T1000 (cell line): ENCODE measurements around the gene COL4A4.

Source experiments
- DNase-seq: peaks from one replicate; lab custom pipeline; 2025; ENCODE audit warnings: mixed read lengths; lab: John Stamatoyannopoulos, UW

COL4A4 gene

DNA sequence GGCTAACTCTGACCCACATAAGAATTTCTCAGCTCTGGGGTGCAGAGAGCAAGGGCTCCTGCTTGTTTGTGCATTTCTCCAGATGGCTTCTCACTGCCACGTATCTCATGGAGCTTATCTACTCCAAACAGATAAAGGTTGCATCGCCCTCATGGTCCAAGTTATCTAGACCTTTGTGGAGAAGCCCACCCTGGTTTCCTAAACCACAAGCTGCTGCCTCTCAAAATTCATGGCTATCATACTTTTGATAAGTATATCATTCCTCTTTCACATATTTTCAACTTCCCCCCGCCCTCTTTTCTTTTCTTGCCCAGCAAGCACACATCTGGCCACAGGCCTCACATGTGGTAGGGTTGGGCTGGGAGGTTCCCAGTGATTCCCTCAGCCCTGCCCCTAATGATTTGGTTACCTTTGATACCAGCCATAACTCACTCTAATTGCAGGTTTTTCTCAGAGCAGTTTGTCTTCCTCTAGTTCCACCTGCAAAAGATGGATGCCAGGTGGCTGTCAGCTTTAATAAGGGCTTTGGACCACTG lies 182.1 kb downstream of the COL4A4 start:
- DNase-seq = no peak

DNA sequence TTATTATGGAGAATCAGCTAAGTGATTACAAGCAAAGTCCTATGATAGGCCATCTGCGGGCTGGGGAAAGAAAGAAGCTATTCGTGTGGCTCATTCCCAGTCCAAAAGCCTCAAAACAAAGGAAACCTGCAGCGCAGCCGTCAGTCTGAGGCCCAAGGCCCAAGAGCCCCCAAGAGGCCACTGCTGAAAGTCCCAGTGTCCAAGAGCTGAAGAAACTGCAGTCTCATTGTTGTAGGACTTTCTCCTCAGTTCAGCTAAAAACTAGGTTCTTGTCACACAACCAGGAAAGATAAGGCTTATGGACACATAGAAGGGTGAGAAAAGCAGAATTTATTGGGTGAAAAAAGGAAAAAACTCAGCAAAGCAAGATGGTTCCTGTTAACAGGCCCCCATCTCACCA lies 185.0 kb downstream of the COL4A4 start:
- no peak for DNase-seq

DNA sequence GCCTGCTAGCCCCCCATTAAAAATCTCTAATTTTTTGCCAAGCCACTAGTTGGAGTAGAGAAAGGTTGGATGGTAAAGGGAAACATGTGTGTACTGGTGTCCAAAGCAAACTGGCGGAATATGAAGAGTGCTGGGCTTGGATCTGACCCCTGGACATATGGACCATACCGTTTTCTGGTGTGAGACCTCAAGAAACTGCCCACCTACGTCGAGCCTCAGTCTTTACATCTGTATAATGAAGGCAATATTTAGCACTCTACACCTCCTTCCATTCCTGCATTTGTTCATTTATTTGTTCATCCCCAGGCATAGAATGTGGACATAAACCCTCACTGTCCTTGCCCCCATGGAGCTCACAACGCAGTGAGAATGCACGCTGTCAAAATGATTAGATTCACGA lies 185.7 kb downstream of the COL4A4 start:
- no peak for DNase-seq

DNA sequence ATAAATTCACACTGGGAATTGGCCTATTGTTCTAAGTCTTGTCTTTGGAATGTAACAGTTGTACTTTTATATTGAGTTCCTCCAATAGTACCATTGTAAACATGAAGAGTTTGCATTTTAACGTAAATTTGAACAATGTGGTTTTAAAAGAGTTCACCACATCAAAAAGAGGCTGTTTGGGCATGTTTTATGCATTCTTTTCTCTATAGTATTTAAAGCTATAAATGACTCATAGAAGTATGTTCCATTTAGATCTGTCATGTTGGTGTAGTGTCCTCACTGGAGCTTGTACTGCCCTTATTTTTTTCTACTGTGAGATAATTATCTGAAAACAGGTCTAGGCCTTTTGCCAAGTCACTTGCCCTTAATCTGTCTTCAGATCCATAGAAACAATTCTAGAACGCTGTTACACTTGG lies 186.2 kb downstream of the COL4A4 start:
- no peak for DNase-seq

DNA sequence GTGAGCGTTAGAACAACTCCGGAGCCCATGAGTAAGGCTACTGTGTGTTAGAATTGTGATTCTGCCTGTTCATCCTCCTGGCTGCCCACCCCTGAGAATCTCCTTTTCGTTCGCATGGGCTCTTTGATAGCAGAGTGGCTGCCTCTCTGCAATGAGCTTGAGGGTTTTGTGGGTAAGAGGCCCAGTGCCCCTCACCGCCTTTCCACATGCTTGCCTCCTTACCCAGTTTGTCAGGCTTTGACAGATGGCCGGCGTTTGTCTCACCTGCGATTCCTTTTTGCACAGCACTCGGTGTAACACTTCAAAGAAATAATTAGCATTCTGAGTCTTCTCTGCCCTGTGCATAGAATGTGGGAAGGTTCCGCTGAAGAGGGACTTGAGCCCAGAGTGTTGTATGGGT lies 190.2 kb downstream of the COL4A4 start:
- DNase-seq = no peak

DNA sequence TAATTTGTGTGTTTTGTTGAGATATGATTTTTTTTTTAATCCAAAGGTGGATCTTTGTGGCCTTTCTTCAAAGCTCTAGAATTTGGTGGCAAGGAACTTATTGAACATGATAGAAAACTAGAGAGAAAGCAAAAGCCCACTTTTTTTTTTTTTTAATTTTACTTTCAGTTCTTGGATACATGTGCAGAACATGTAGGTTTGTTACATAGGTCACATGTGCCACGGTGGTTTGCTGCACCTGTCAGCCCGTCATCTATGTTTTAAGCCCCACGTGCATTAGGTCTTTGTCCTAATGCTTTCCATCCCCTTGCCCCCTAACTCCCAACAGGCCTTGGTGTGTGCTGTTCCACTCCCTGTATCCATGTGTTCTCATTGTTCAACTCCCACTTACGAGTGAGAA lies 192.2 kb downstream of the COL4A4 start:
- no peak for DNase-seq

DNA sequence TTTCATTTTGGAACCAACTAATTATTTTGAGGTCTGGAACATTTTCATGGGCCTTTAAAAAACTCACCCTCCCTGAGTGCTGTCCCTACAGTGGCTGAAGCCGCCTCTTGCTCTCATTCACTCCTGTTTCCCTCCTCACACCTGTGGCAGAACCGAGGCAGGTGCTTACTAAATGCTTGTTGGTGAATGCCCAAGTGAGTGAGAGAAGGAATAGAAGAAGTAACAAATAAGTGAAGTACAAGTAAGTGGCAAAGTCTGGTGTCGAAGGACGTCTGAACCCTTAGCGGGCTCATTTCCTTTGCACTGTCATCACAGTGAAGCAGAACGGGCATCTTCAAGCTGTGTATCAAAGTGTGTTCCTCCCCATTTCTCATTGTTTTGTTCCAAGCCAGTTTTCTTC lies 192.9 kb downstream of the COL4A4 start:
- DNase-seq = no peak

DNA sequence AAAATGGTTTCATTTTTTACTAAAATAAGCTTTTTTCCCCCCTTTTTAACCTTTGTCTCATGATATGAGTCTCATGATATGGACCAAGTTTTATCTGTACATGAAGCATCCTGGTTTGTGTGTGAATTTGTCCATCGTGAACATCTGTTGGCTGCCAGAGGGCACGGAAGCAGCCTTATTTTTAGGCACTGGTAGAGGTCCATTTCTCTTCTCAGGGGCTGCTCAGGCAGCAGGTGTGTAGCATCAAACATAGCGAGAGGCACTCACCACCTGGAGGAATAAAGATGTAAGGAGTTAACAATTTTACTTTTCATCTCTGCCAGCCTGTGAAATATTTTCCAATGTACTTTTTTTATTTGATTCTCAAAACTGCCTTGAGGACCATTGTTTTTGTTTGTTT lies 193.6 kb downstream of the COL4A4 start:
- DNase-seq = no peak

DNA sequence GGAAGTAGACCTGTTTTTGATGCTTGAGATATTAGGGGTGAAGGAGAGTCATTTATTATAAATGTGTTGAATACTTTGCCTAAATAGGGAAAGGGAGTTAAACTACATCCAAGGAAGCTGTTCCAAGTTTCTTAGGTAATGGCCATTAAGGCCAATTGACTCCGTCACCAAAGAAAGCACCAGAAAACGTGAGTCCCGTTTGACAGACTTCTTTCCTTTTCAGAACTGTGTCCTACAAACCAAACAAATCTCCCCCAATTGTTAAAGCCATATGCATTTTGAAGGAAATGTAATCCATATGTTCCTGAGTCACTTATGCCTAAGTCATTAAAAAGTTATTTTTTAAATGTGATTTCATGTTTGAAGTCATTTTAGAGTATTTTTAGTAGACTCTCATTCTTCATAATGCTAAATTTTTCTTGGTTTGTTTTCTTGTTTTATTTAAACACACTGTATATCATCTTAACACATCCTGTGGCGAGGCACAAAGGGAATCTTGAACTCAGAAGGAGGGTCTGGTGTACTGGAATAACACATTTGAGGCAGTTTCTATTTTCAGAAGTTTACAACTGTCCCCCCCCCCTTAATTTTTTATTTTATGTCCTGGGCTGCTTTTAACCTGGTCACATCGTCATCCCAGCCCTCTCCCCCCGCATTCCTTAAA lies 194.5 kb downstream of the COL4A4 start:
- no peak for DNase-seq

DNA sequence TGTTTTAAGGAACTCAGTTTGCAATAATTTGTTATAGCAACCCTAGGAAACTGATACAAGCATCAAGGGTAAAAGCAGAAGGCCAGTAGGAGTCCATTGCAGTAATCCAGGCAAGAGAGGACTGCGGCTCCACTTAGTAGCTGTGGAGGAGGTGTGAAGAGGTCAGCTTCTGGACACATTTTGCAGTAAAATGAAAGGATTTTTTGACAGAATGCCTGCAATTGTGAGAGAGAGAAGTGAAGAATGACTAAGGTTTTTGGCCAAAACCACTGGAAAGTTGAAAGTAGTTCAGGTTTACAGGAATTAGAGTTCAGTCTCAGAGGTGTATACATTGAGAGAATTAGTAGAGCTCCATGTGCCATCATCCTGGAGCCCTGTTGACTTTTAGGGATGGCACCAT lies 198.6 kb downstream of the COL4A4 start:
- DNase-seq = no peak

DNA sequence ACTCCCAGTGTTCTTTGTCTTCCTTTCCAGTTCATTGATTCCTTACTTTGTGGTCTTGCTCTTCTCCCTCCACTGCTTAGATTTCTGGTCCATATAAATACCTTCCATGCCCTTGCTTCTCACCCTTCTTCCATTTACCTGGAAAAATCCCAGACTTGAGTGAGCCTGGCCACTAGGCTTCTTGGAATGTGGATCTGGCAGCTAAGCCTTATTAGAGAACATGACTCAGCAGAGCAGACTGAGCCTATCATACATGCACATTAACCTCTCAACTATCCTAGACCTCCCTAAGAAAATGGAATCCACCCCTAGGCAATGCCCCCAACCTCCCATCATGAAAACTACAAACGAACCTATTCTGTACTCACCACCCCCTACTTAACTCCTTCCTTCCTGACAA lies 200.5 kb downstream of the COL4A4 start:
- no peak for DNase-seq

DNA sequence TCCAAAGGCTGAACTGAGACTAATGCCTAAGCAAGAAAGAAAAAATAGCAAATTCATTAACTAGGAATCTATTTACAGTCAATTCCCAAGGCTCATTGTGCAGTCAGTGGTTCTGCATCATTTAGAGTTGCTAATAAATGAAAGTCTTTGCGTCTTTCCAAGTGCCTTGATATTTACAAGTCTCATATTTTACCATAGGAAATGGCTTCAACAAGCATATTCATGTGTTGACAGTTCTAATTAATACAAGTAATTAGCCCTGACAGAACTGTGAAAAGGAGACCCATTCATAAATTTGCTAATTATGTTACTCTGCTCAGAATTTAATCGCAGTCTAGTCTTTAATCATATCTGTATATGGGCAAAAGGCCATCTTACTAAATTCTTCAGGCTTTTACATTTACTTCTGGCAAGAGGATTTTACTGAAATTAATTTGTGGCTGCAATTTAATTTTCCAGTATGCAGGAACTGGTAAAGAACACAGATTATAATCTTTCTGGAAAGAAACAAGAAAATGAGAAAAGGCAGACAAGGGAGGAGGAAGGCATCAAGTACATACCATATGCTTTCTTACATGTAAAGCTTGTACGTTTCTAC lies 201.7 kb downstream of the COL4A4 start:
- no peak for DNase-seq

DNA sequence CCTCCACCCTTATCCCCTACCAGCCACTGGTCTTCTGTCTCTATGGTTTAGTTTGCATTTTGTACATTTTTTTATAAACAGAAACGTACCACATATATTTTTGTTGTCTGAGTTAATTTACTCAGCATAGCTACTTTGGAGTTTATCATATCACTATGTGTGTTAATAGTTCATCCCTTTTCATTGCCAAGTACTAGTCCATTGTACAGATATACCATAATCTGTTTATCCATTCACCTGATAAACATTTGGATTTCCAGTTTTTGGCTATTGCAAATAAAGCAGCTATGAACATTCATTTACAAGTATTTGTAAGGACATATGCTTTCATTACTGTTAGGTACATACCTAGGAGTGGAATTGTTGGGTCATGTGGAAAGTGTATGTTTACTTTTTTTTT lies 204.6 kb downstream of the COL4A4 start:
- no peak for DNase-seq

DNA sequence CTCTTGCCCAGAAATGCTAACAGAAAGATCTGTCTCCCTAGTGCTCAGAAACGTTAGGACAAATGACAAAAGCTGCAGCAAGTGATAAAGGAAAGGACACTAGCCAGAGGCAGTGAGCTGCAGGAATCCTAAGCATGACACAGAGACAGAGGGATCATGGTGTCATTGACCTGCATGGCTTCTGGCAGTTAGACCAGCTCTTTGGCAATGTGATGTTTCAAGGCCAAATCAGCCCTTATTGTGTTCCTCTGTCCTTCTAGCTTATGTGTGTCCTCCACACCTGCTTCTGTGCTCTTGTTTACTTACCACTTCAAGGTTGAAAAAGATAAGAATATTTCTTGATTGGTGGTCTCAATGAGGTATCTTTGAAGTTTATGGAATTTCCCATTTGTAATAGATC lies 207.3 kb downstream of the COL4A4 start:
- no peak for DNase-seq

DNA sequence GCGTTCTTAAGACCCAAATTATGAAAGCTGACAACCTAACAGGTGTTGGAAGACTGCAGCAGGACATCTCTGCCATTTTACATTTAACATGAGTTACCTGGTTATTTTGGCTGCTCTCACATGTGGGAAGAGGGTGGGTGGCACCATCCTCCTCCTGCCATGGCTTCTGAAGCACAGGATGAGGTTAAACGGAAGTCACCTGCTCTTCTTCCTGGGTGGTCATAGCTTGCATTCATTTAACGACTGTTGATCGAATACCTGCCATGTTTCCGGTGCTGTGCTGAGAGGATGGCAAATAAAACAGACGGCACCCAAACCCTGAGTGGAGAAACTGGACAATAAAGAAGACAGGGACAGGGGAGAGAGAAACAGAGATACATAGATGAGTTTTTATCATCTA lies 210.2 kb downstream of the COL4A4 start:
- DNase-seq = no peak

DNA sequence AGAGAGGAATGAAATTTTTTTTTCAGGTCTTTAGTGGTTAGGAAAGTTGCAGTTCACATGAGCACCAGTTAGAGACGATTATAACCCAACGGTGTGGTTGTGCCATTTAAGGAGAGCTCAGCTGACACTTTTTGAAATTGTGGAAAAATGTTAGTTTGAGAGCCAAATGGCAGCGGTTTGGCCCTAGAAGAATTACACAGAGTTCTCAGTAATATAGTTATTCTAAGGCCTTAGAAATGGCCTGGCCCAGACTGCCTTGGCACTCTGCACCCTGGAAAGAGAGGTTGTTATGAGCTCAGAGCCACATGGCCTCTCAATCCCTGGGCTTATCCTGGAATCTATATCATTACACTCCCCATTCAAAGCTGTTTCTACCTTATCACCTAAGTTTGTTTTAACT lies 210.8 kb downstream of the COL4A4 start:
- no peak for DNase-seq
